Ovary (tissue), 3 donors: ENCODE measurements around the gene GRIK4.

Experiments
- CTCF ChIP-seq, 3 donors: fragments of 450-650 bp in 2 of 3; fragments of 200-600 bp in 1 of 3; IDR thresholded peaks; one replicate each; pipeline versions ENCODE4 v1.5.1 to v1.8.0; 2016 to 2022; ENCODE audit warnings: antibody characterized with exemption in 3 of 3, mild to moderate bottlenecking in 1 of 3
- EP300 ChIP-seq: sonication (generic); formaldehyde crosslinking; IDR thresholded peaks from one replicate; pipeline ENCODE4 v1.6.1; 2017; ENCODE audit warnings: antibody characterized with exemption
- donor health status: DM: no; HTN: no; CAD: no.

DNA sequence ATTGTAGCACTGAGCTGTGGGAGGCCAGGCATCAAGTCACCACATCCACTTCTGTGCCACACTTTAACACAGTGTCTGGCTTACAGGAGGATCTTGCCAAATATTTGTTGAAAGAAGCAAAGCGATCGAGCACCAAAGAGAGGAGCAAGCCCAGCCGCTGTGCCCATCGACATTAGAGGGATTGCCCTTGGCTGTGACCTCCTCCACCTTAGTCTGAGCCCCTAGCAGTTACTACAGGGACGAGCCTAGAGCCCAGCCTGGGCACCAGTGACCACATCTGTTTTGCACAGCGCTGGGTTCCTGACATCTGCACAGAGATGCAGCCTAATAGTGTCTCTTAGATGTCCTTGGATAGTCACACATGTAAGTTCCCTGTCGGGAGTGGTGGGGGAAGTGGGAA lies 17.7 kb downstream of the GRIK4 start:
- no peak for TF ChIP-seq EP300
- no peak for TF ChIP-seq CTCF (IDR thresholded peaks at IDR 0.05)
